ENCODE measurements around the gene THSD7A. TPM values are rescaled to one million over a fixed set of nuclear protein-coding genes. Genes with fewer than 3 reads are reported as not detected.
A peak's percentile ranks its signal among the peaks of the same experiment; 100 is the strongest.

Gene THSD7A
- total RNA-seq, 1 donor from 2014 or later = 30.5 TPM

DNA sequence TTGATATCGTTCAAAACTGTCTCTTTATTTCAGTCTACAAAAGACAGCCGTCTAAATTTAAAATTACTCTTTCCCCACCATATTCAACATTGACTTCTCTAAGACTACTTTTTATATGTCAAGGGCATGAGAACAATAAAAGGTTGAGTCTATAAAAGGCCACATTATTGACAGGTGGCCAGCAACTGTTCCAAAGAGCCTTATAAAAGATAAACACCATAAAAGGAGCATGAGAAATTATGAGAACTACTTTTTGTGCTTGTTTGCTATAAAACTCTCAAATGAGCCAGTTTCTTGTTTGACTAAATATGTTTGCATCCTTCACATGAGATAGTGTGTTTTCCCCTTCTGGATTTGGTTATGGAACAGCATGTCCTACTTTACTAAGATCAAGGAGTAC lies 189.2 kb downstream of the THSD7A start:
- no peak for DNase-seq (ENCODE audit: low read depth, low spot score)

GRCh38 chr7:11642276-11642675 lies 189.7 kb downstream of the THSD7A start:
- no peak for DNase-seq (ENCODE audit: low read depth, low spot score)

- DNase-seq (ENCODE audit: low read depth, low spot score) = no peak
Observed at GRCh38 chr7:11638011-11638774, 193.8 kb downstream of the THSD7A start.

GRCh38 chr7:11636274-11636673 lies 195.7 kb downstream of the THSD7A start:
- DNase-seq (ENCODE audit: low read depth, low spot score) = no peak

DNA sequence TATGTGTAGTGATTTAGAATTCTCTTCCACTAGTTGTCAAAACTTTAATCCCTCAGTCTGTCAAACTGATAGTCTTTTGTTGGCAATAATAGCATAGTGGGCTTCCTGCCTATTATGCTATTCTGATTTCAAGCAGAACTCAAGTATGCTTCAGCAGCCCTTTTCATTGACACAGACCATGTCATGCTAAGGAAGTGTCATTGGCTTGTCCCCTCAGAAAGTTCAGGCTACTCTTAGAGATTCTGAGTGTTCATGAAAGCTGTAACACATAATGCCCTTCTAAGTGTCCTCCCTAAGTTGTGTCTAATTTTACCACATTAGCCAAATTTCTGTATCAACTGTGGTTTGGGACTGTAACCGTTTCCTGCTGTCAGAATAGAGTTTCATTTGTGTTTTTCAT lies 198.7 kb downstream of the THSD7A start:
- DNase-seq (ENCODE audit: low read depth, low spot score) = no peak

DNA sequence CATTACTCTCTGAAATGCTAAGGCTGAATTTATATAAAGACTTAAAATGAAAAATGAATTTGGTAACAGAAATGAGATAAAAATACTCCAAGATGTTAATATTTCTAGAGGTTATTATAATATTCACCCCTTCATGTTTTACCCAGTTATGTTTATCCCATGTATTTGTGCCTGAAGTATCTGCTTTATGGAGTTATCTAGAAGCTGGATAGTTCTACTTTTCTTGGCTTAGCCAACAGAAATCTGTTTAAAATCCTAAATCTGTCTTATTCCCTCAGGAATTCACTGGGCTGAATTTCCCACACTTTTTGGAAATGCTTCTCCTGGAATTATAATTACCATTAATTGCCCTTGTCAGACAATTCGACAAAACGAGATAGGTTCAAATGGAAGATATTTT lies 201.6 kb downstream of the THSD7A start:
- no peak for DNase-seq (ENCODE audit: low read depth, low spot score)

DNA sequence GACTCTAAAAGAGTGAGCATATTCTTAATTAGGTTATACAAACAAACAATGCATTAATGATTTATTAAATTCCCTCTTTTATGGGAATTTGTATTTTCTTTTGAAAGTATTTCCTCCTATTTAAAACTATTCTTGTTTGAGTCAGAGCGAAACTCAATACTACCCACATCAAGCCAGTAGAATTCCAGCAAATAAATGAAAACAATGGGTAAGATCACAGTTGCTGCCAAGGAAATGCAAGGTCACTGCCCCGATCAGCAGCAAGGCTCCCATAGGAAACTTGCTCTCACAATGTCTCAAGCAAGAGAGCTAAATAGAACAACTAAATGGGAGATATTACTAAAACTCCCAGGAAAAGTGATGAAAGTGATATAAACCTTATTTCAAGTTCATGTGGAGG lies 206.3 kb downstream of the THSD7A start:
- DNase-seq (ENCODE audit: low read depth, low spot score) = peak; percentile 89

GRCh38 chr7:11623093-11623678 lies 208.8 kb downstream of the THSD7A start:
- DNase-seq (ENCODE audit: low read depth, low spot score) = no peak

- no peak for DNase-seq (ENCODE audit: low read depth, low spot score)
Observed at GRCh38 chr7:11620406-11621253, 211.4 kb downstream of the THSD7A start.

GRCh38 chr7:11616466-11616865 lies 215.5 kb downstream of the THSD7A start:
- peak; percentile 26 for DNase-seq (ENCODE audit: low read depth, low spot score)

DNA sequence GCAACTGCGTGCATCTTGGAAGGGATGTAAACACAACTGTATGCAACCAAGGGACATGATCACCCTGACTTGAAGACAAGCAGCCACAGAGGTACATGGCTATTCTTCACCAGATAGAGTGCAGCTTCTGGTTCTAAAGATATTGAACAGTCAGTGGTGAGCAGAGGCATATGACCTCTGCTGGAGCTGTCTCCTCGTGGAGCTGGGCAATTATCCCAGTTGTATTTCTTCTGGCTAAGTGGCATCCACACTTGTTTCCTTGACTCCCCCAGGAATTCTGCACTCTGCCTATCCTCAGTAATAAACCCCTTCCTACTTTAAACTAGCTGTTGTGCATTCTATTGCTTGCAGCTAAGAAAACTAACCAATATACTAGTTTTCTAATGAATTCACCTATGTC lies 216.8 kb downstream of the THSD7A start:
- DNase-seq (ENCODE audit: low read depth, low spot score) = no peak

- no peak for DNase-seq (ENCODE audit: low read depth, low spot score)
Observed at GRCh38 chr7:11613292-11613930, 218.6 kb downstream of the THSD7A start.

GRCh38 chr7:11612737-11613136 lies 219.3 kb downstream of the THSD7A start:
- DNase-seq (ENCODE audit: low read depth, low spot score) = no peak

DNA sequence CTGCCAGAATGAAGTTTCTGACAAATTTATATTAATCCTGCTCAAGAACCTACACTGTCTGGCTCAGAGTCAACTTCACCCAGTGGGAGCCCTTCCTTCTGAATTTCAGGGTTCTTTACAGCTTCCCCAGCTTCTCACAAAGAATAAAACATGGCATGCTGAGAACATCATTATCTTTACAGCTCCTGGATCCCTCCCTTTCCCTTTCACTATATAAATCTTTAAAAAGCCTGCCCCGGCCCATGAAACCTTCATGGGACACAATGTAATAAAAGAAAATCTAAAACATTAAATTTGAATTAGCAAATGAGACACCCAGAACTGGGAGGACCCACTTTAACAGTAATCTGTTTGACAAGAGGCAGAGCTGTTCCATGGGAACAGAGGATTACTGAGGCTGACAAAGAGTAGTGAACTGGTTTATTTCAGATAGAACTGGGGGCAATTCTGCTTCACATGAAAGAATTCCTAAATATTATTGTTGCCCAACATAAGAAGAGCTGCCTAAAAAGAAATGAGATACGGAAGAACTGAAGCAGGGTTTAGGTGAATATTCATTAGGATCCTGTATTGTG lies 222.8 kb downstream of the THSD7A start:
- no peak for DNase-seq (ENCODE audit: low read depth, low spot score)

- peak; percentile 45 for DNase-seq (ENCODE audit: low read depth, low spot score)
Observed at GRCh38 chr7:11607686-11608085, 224.3 kb downstream of the THSD7A start.

- peak; percentile 49 for DNase-seq (ENCODE audit: low read depth, low spot score)
Observed at GRCh38 chr7:11605749-11606148, 226.2 kb downstream of the THSD7A start.

- no peak for DNase-seq (ENCODE audit: low read depth, low spot score)
Observed at GRCh38 chr7:11604505-11604904, 227.5 kb downstream of the THSD7A start.

DNA sequence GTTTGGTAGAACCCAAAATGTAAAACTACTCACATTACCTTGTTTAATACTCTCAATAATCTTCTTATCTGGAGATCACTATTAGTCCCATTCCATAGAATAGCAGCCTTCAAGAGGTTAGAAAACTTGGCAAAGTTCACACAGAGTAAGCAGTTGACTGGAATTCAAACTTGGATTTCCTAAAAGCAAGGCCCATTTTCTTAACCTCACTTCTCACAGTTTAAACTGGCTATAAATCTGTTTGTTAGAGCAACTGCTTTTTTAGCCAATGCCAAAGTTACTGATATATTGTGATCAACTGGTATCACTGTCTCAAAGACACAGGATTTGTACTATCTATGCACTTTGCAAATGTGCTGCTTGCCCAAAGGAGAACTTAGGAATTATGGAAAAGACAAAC lies 230.2 kb downstream of the THSD7A start:
- no peak for DNase-seq (ENCODE audit: low read depth, low spot score)

- DNase-seq (ENCODE audit: low read depth, low spot score) = no peak
Observed at GRCh38 chr7:11593322-11593721, 238.7 kb downstream of the THSD7A start.

DNA sequence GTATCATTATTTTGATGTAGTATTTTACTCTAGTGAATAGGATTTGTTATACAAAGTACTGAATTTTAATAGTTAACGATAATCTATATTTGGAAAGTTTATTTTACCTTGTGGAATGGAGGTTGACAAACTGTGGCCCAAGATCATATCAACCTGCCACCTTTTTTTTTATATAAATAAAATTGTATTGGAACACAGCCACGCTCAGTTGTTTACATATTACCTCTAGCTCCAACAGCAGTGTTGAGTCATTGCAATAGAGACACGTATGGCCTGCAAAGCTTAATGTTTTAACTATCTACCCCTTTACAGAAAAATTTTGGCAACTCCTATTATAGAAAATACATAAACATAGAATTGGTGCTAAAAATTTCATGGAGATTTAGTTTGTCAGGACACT lies 239.3 kb downstream of the THSD7A start:
- DNase-seq (ENCODE audit: low read depth, low spot score) = no peak

DNA sequence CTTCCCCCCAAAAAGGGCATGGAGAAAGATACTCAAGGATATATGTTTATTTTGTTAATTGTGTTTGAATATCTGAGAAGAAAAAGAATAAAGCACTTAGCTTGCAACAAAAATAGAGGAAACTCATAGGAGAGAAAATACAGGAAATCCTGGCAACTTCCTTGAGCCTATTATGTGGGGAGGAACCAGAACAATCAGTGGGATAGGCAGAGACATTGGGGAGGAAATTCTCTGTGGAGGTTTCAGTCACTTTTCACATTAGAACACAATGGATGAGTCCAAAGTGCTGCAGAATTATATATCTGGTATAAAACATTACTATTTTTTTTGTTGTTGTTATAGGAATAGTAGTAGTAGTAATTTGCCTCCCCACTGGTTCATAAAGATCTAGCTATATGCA lies 240.1 kb downstream of the THSD7A start:
- peak; percentile 29 for DNase-seq (ENCODE audit: low read depth, low spot score)
